8988T (cell line): ENCODE measurements around the gene STIM1.
"Not testable (repeated sequence)": the region's sequence is repeated elsewhere in the genome, so short reads cannot be mapped to it uniquely, and the experiment has no call there.

Experiments
- DNase-seq: peaks from one replicate; pipeline ENCODE4 v3.0.0; 2011

Gene STIM1

GRCh38 chr11:4041731-4042391 is 186.4 kb downstream of the STIM1 start:
- DNase-seq: no peak

DNA sequence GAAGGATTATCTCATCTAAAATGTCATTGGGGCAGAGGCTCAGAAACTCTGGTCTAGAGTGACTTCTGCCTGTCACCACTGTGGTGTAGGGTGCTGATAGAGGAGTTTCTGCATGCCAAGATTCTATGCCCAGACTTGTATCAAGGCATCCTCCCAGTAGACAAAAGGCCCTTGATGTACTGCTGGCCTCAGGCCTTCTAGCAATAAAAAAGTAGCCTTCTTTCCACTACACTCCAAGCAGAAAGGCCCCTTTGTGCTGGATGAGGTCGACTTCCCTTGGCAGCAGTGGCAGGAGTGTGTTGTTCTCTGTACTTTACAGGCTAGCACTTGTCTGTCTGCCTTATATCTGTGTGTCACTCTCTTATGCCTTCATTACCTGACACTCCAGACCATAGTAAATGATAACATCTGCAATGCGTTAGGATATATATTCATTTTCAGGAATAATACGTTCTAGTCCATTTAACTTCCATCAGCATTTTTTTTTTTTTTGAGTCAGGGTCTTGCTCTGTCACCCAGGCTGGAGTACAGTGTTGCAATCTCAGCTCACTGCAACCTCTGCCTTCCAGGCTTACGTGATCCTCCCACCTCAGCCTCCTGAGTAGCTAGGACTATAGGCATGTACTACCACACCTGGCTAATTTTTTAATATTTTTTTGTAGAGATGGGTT is 189.6 kb downstream of the STIM1 start:
- DNase-seq: no peak

DNA sequence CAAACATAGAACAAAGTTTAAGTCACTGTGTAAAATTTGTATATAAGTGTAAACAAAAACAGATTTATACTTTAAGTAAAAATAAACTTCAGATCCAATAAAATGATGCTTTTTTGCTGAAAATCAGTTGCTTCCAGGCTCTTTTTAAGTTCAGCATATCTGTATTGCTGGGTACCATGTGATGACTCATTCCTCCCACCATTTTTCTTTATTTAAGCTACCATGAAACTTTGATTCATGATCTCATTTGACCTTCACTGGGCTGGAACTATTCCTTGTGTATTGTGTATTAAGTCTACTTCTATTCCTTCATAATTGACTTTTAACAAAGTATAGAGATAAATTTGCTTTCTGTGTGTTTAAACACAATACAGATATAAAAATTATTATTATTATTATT is 192.9 kb downstream of the STIM1 start:
- DNase-seq: no peak

DNA sequence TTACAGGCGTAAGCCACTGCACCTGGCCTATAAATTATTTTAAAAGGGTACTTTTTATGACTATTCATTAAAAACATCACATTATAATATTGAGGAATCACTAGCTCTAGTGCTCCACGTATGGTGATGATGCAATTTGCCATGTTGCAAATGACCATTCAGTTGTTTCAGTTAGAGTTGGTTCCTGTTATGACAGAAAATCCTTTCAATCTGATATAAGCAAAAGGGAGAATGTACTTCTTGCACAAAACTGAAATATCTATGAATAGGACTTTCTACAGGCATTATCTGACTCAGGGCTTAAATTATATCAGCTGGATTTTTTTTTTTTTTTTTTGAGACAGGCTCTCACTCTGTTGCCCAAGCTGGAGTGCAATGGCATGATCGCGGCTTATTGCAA is 193.5 kb downstream of the STIM1 start:
- no peak for DNase-seq

DNA sequence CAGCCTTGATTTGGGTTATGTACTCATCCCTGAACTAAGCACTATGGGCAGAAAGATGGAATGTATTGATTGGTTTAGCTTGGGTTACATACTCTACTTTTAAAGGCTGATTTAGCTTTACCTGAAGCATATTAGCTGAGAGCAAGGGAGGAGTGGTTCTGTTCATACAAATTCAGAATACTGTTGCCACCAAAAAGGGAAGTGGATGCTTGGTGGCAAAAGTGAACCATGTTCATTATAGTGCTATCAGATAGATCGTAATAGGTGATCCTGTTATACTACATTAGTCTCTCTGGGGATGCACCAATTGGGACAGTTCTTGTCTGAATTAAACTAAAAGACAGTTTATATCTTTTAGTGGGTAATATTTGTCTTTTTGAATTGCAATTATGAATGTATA is 194.7 kb downstream of the STIM1 start:
- no peak for DNase-seq

- not testable (repeated sequence) for DNase-seq
Measured at GRCh38 chr11:4053200-4053599, 197.7 kb downstream of the STIM1 start.

DNA sequence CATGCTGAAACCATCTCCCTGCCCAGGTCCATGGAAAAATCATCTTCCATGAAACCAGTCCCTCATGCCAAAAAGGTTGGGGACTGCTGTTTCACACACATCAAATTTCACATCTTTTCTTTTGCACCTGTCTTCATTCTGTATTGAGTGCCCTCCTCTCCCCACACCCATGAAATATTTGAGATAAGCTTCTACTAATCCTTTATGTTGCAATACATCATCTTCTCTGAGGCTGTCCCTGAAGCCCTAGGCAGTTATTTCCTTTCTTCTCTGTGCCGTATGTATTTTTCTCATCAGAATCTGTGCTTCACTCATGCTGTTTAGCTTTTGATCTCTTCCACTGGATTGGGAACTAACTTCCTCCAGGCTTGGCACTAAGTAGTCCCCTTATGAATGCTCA is 199.2 kb downstream of the STIM1 start:
- no peak for DNase-seq

GRCh38 chr11:4059424-4059823 is 204.0 kb downstream of the STIM1 start:
- DNase-seq: no peak

DNA sequence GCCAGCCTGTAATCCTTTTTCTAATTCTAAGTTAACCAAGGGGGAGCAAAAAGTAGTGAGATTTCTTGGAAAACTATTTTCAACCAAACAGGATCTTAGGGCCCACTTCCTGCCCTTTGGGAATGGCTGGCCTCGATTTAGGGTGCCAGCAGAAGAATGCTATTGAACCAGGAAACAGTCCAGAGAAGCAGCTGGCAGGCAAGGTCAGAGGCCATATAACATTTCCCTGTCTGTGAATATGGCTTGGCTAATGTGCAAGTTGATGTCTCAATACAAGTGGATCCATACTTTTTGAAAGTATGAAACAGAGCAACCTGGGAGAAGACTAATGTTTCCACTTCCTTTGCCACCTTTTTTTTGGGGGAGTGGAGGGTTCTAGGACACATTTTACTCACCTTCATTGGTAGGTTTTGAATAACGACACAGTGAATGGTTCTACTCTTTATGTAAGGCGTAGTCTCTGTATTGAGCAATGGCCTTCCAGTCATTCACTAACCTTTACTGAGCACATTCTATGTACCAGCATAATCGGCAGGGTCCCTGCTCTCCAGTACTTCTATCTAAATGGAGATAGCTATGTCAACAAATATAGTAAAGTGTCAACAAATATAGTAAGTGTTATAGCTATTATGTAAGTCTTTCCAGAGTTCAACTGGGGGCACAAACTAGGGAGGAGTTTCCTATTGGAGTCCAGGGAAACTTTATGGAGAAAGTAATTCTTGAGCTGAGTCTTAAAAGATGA is 204.9 kb downstream of the STIM1 start:
- DNase-seq: no peak

GRCh38 chr11:4061700-4062099 is 206.2 kb downstream of the STIM1 start:
- no peak for DNase-seq

DNA sequence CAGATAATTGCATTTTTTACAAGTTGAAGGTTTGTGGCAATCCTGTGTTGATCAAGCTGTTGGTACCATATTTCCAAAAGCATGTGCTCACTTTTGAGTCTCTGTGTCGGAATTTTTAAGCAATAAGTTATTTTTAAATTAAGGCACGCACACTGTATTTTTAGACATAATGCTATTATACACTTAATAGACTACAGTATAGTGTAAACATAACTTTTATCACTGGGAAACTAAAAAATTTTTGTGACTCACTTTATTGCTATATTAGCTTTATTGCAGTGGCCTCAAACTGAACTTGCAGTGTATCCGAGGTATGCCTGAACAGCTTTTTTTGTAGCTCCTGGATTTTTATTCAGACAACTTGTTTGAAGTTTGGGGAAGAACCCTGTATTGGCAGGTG is 207.9 kb downstream of the STIM1 start:
- DNase-seq: no peak

DNA sequence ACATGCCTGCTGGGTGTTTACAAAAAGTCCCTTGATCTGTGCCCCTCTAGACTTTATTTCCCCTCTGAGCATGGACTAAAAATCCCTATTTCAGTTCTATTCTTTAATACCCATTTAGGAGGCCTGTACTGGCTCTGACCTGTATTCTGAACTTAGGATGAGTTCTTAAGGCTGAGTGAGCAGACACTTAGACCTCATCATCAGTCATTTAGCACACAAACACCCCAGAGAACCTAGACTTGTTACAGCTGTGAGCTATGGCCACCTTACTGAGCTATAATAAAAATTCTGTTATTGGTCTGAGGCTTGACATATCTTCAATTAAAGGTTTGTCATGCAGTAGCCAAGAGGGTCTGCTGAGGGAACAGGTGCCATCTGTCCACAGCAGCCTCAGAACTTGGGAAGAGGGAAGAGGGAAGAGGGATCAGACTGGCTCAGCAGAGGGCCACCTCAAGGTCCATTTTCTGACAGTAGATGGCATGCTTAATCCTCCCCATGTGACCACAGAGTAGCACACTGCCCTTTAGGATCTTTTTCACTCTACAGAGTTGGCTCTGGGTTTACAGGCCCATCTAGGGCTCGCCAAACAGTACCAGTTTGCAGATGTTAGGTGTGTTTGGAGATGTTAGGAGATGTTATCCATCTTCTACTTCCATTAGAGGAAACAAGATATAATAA is 209.0 kb downstream of the STIM1 start:
- DNase-seq: no peak

DNA sequence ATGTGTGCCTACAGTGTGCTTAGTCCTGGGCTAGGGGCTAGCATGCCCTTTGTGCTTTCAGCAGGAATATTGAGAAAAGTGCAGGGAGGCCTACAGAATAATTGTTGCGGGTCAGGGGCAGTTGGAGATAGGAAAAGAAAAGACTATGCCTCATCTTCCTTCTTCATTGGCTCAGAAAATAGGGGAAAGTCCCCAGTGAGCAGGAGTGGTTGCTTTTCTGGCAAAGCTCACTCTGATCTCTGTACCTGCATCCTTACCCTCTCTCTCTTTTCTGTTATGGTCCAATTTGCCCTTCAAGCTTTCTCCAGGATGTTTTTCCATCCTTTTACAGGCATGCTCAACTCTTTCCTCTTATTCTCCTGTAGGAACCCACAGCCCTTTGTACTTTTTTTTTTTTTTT is 209.6 kb downstream of the STIM1 start:
- DNase-seq: no peak

DNA sequence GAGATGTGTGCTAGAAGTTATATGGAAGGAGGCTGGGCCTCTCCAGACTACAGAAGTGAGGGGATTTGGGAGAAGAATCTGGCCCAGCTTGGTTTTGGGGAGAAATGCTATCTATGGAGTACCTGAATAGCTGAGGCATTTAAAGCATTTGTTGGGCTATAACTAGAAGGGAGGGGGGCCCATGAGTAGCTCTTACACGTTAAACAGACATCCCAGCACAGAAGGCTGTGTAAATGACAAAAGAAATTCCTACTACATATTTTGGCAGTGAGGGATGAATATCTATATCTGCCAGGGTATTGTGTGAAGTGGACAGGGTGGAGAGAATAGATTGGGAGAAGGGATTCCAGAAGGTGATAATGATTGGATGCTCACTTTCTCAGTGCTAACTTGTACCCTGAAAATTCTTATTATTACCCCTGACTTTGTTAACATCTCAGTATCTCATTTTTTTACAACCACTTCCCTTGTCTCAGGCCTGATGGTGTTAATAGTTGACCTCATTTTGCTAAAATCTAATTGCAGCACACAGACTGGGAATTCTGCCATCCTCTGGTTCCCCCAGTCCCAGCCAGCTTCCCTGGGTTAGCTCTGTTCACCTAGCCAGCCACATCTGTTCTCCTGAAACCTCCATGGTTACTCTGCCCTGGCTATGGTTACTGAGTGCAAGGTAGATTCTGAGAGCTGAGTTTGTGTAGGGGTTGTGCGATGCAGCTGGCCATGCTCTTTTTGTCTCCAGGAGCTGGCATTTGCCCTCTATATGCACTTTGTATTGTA is 210.3 kb downstream of the STIM1 start:
- no peak for DNase-seq

DNA sequence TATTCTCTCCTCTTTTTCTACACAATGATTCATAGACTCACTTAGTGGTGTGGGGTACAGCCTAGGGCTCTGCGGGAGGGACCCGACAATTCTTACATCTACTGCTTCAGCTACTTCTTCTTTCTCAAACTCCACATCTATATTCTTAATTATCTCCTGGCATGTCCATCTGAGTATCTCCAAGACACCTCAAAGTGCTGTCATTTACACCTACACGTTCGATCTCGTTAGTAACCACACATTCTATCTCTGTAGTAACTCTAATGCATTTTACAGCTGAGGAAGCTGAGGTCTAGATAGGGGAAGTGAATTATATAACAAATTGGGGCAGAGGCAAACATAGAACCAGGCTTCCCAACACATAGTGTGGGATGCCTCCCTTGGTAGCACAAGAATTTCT is 211.4 kb downstream of the STIM1 start:
- no peak for DNase-seq

DNA sequence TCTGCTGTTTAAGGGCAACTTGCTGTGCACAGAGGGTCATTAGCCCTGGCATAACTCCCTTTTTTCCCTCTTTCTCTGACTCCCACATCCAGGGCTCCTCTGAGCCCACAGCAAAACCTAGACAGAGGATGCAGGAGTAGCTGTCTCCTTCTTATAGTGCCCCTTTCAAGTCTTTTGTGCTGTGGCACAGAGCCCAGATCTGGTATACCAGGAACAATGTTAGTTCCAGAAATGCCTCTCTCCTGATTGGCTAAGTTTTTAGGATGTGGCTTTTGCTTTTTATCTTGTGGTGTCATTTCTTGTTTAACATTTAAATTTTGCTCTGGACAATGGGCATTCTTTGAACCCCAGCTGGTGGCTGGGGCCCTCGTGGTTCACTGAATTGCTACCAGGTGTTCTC is 213.5 kb downstream of the STIM1 start:
- DNase-seq: no peak

GRCh38 chr11:4071325-4071724 is 215.9 kb downstream of the STIM1 start:
- no peak for DNase-seq

- DNase-seq: no peak
Measured at GRCh38 chr11:4071914-4072313, 216.4 kb downstream of the STIM1 start.

DNA sequence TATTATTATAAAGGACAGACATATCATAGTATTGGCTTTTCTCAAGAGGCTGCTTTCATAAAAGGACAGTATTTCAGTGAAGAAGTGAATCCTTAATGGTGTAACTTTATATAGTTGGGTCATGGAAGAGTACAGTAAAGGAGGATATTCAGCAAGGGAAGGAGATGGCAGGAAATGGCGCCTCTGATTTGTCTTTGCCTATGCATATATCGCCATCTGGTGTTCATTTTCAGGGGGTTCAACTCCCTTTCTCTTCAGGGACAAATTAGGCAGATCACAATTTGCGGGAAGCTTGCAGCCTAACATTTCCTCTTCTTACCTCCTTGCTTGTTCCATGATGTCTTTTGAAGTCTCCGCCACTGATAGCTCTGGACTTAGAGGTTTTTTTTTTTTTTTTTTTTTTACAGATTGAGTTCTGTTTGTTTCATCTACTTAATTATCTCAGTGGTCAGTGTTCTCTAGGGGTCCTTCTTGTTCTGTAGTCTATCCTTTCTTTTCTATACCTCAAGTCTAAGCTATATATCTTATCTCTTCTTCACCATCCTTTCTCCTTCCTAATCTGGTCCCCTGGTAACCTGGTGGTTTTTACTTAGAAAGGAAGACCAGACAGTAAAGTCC is 217.3 kb downstream of the STIM1 start:
- DNase-seq: peak; percentile 33

- no peak for DNase-seq
Measured at GRCh38 chr11:4074266-4074665, 218.8 kb downstream of the STIM1 start.

- no peak for DNase-seq
Measured at GRCh38 chr11:4076774-4077173, 221.3 kb downstream of the STIM1 start.

GRCh38 chr11:4083198-4083597 is 227.7 kb downstream of the STIM1 start:
- DNase-seq: no peak
